ENCODE results near the gene LRMDA. TPM values are rescaled to one million over a fixed set of nuclear protein-coding genes. Genes with fewer than 3 reads are reported as not detected.

Gene LRMDA
- total and polyA plus RNA-seq, 2 donors (not counting 1 experiment from before 2014, with no cell fraction given) = 0.12 TPM; not detected in 1

DNA sequence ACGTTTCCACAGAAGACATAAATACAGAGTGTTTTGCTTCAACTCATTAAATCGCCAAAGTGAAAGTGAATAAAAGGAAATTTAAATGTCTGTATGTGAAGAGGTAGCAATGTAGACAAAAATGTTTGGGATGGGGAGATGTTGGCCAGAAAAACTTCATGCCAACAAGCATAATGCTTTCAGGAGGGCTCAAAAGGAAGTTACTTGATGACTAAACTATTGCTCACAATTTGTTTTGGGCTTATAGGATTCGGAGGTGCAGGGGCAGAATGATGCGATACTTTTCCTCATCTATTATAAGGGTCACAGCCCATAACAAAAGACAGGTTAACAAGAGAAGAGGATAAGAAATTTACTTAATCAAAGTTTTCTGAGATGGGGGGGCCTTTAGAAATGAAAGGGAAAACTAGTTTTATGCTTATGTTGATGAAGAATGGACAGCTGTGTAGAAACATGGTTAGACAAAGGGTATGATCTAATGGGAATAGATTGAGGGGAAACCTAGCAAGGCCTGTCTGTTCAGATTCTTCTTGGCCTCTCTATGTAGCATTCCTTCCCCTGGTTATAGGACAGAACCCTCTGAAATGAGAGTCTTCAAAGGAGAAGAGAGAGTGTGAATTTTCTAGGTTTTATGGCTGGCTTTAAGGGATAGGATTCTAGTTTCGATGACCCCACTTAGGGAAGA lies 898.6 kb downstream of the LRMDA start:
- 90% methylated on average over 2 of the region's 5 CpGs for WGBS (ENCODE audit: insufficient coverage)
- Histone ChIP-seq H3K9ac (ENCODE audit: low read length) (no peak overlapping the region), H3K9me3 (ENCODE audit: control extremely low read depth in 1 of 3, control insufficient read depth in 2 of 3, insufficient read depth in 1 of 3, low read length in 2 of 3) (no peaks in the 10 kb centered on the region), H3K79me2 (ENCODE audit: control insufficient read depth, insufficient read depth, low read length) (no peaks in the 10 kb centered on the region), H3K27me3 (replicated peaks in 1 of 4; ENCODE audit: control extremely low read depth in 1 of 4, control insufficient read depth in 3 of 4, insufficient read depth in 4 of 4, low read length in 3 of 4) (no peaks in the 10 kb centered on the region), H3K4me2 (replicated peaks; ENCODE audit: low read depth, low read length, poor library complexity, severe bottlenecking) (no peak overlapping the region), H3K4me3 (ENCODE audit: control extremely low read depth in 1 of 5, extremely low read depth in 1 of 5, insufficient read depth in 1 of 5, low read depth in 2 of 5, low read length in 4 of 5) (no peak overlapping the region), H3K36me3 (replicated peaks in 1 of 2; ENCODE audit: control extremely low read depth in 1 of 2, control insufficient read depth in 1 of 2, extremely low read depth in 1 of 2, insufficient read depth in 2 of 2, low read length in 1 of 2) (no peaks in the 10 kb centered on the region), H3K27ac (ENCODE audit: low read length in 2 of 2) (no peak overlapping the region), H3K4me1 (ENCODE audit: control insufficient read depth in 2 of 2, insufficient read depth in 2 of 2, low read length in 2 of 2) (no peaks in the 10 kb centered on the region), H4K20me1 (ENCODE audit: control insufficient read depth, insufficient read depth, low read length, poor library complexity, severe bottlenecking) (no peaks in the 10 kb centered on the region), H2AFZ (ENCODE audit: insufficient read depth, low read depth, low read length, poor library complexity, severe bottlenecking) (no peak overlapping the region)
- Mint-ChIP-seq H3K4me3 (no peak overlapping the region), H3K4me1 (no peaks in the 10 kb centered on the region), H3K27me3 (no peaks in the 10 kb centered on the region), H3K9me3 (ENCODE audit: insufficient read depth) (no peaks in the 10 kb centered on the region), H3K27ac (no peak overlapping the region)
- POLR2A ChIA-PET = no interaction called here
- intact Hi-C loops (cut with micrococcal nuclease) = no loop called here
- CTCF ChIA-PET = no interaction called here
- no peak for ATAC-seq (ENCODE audit: low read depth)
- TF ChIP-seq EZH2 (IDR thresholded peaks at IDR 0.05; ENCODE audit: borderline replicate concordance, insufficient read depth, low read depth, low read length, poor library complexity, severe bottlenecking) = no peak
- TF ChIP-seq, protein P1, sequence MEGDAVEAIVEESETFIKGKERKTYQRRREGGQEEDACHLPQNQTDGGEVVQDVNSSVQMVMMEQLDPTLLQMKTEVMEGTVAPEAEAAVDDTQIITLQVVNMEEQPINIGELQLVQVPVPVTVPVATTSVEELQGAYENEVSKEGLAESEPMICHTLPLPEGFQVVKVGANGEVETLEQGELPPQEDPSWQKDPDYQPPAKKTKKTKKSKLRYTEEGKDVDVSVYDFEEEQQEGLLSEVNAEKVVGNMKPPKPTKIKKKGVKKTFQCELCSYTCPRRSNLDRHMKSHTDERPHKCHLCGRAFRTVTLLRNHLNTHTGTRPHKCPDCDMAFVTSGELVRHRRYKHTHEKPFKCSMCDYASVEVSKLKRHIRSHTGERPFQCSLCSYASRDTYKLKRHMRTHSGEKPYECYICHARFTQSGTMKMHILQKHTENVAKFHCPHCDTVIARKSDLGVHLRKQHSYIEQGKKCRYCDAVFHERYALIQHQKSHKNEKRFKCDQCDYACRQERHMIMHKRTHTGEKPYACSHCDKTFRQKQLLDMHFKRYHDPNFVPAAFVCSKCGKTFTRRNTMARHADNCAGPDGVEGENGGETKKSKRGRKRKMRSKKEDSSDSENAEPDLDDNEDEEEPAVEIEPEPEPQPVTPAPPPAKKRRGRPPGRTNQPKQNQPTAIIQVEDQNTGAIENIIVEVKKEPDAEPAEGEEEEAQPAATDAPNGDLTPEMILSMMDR (IDR thresholded peaks at IDR 0.05) = no peak
- DNase-seq = no peak

GRCh38 chr10:76331742-76332141 lies 900.3 kb downstream of the LRMDA start:
- H3K4me1 Mint-ChIP-seq = no peaks in the 10 kb centered on the region
- Histone ChIP-seq H3K79me2 (ENCODE audit: control insufficient read depth, insufficient read depth, low read length) (no peaks in the 10 kb centered on the region), H3K36me3 (replicated peaks in 1 of 2; ENCODE audit: control extremely low read depth in 1 of 2, control insufficient read depth in 1 of 2, extremely low read depth in 1 of 2, insufficient read depth in 2 of 2, low read length in 1 of 2) (no peaks in the 10 kb centered on the region), H3K4me3 (ENCODE audit: control extremely low read depth in 1 of 5, extremely low read depth in 1 of 5, insufficient read depth in 1 of 5, low read depth in 2 of 5, low read length in 4 of 5) (no peak overlapping the region), H3K27ac (ENCODE audit: low read length in 2 of 2) (no peak overlapping the region), H3K4me1 (ENCODE audit: control insufficient read depth in 2 of 2, insufficient read depth in 2 of 2, low read length in 2 of 2) (no peaks in the 10 kb centered on the region), H2AFZ (ENCODE audit: insufficient read depth, low read depth, low read length, poor library complexity, severe bottlenecking) (no peak overlapping the region), H3K9me3 (ENCODE audit: control extremely low read depth in 1 of 3, control insufficient read depth in 2 of 3, insufficient read depth in 1 of 3, low read length in 2 of 3) (no peaks in the 10 kb centered on the region), H4K20me1 (ENCODE audit: control insufficient read depth, insufficient read depth, low read length, poor library complexity, severe bottlenecking) (no peaks in the 10 kb centered on the region), H3K4me2 (replicated peaks; ENCODE audit: low read depth, low read length, poor library complexity, severe bottlenecking) (no peak overlapping the region), H3K9ac (ENCODE audit: low read length) (no peak overlapping the region), H3K27me3 (replicated peaks in 1 of 4; ENCODE audit: control extremely low read depth in 1 of 4, control insufficient read depth in 3 of 4, insufficient read depth in 4 of 4, low read length in 3 of 4) (no peaks in the 10 kb centered on the region)
- H3K4me3 Mint-ChIP-seq = no peak overlapping the region
- ATAC-seq (ENCODE audit: low read depth) (no peak), DNase-seq (no peak)
- CTCF ChIA-PET = no interaction called here
- intact Hi-C loops (cut with micrococcal nuclease) = no loop called here
- no peaks in the 10 kb centered on the region for H3K27me3 Mint-ChIP-seq
- no peak for TF ChIP-seq EZH2 (IDR thresholded peaks at IDR 0.05; ENCODE audit: borderline replicate concordance, insufficient read depth, low read depth, low read length, poor library complexity, severe bottlenecking)
- TF ChIP-seq, protein P1 (IDR thresholded peaks at IDR 0.05) = no peak
- no peak overlapping the region for H3K27ac Mint-ChIP-seq
- POLR2A ChIA-PET = no interaction called here
- H3K9me3 Mint-ChIP-seq (ENCODE audit: insufficient read depth) = no peaks in the 10 kb centered on the region
- 90% methylated on average over 2 of the region's 4 CpGs for WGBS (ENCODE audit: insufficient coverage)
